ENCODE results near the gene MXI1.

The MXI1 gene

GRCh38 chr10:110221721-110222261 is 14.4 kb downstream of the MXI1 start:
- no peaks in the 10 kb centered on the region for H3K9me3 ChIP-seq (ENCODE audit: severe bottlenecking)
- ATAC-seq (ENCODE audit: low read depth) = peak; percentile 83
- no peaks in the 10 kb centered on the region for H3K36me3 ChIP-seq (ENCODE audit: low read depth)
- TF ChIP-seq, protein P1, sequence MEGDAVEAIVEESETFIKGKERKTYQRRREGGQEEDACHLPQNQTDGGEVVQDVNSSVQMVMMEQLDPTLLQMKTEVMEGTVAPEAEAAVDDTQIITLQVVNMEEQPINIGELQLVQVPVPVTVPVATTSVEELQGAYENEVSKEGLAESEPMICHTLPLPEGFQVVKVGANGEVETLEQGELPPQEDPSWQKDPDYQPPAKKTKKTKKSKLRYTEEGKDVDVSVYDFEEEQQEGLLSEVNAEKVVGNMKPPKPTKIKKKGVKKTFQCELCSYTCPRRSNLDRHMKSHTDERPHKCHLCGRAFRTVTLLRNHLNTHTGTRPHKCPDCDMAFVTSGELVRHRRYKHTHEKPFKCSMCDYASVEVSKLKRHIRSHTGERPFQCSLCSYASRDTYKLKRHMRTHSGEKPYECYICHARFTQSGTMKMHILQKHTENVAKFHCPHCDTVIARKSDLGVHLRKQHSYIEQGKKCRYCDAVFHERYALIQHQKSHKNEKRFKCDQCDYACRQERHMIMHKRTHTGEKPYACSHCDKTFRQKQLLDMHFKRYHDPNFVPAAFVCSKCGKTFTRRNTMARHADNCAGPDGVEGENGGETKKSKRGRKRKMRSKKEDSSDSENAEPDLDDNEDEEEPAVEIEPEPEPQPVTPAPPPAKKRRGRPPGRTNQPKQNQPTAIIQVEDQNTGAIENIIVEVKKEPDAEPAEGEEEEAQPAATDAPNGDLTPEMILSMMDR (IDR thresholded peaks at IDR 0.05; ENCODE audit: poor library complexity, severe bottlenecking) = peak; percentile 46
- peak; percentile 70 for DNase-seq (ENCODE audit: low spot score)
- H3K4me1 ChIP-seq (ENCODE audit: insufficient read depth, poor library complexity, severe bottlenecking) = peaks cover 14% of the 10 kb centered on the region
- no peak overlapping the region for H3K27ac ChIP-seq (ENCODE audit: poor library complexity, severe bottlenecking)
- H3K27me3 ChIP-seq (ENCODE audit: insufficient read depth, poor library complexity, severe bottlenecking) = no peaks in the 10 kb centered on the region
- peak overlapping the region; percentile 5 for H3K4me3 ChIP-seq (ENCODE audit: severe bottlenecking)

- Histone ChIP-seq H3K27ac (ENCODE audit: poor library complexity, severe bottlenecking) (no peak overlapping the region), H3K27me3 (ENCODE audit: insufficient read depth, poor library complexity, severe bottlenecking) (no peaks in the 10 kb centered on the region), H3K4me1 (ENCODE audit: insufficient read depth, poor library complexity, severe bottlenecking) (peaks cover 5% of the 10 kb centered on the region), H3K4me3 (ENCODE audit: severe bottlenecking) (no peak overlapping the region), H3K36me3 (ENCODE audit: low read depth) (no peaks in the 10 kb centered on the region), H3K9me3 (ENCODE audit: severe bottlenecking) (no peaks in the 10 kb centered on the region)
- TF ChIP-seq, protein P1 (IDR thresholded peaks at IDR 0.05; ENCODE audit: poor library complexity, severe bottlenecking) = no peak
- no peak for DNase-seq (ENCODE audit: low spot score)
- ATAC-seq (ENCODE audit: low read depth) = no peak
These were observed 15.4 kb downstream of the MXI1 start for GRCh38 chr10:110222641-110223297.

- Histone ChIP-seq H3K9me3 (ENCODE audit: severe bottlenecking) (no peaks in the 10 kb centered on the region), H3K4me1 (ENCODE audit: insufficient read depth, poor library complexity, severe bottlenecking) (peaks cover 5% of the 10 kb centered on the region), H3K27me3 (ENCODE audit: insufficient read depth, poor library complexity, severe bottlenecking) (no peaks in the 10 kb centered on the region), H3K4me3 (ENCODE audit: severe bottlenecking) (no peak overlapping the region), H3K36me3 (ENCODE audit: low read depth) (no peaks in the 10 kb centered on the region), H3K27ac (ENCODE audit: poor library complexity, severe bottlenecking) (no peak overlapping the region)
- DNase-seq (ENCODE audit: low spot score) = no peak
- TF ChIP-seq, protein P1 (IDR thresholded peaks at IDR 0.05; ENCODE audit: poor library complexity, severe bottlenecking) = no peak
- ATAC-seq (ENCODE audit: low read depth) = no peak
These were observed 16.0 kb downstream of the MXI1 start for GRCh38 chr10:110223298-110223925.

- H3K4me3 ChIP-seq (ENCODE audit: severe bottlenecking) = peak overlapping the region; percentile 99
- H3K27me3 ChIP-seq (ENCODE audit: insufficient read depth, poor library complexity, severe bottlenecking) = no peaks in the 10 kb centered on the region
- ATAC-seq (ENCODE audit: low read depth) (no peak), DNase-seq (ENCODE audit: low spot score) (no peak)
- peaks cover 5% of the 10 kb centered on the region for H3K4me1 ChIP-seq (ENCODE audit: insufficient read depth, poor library complexity, severe bottlenecking)
- TF ChIP-seq, protein P1 (IDR thresholded peaks at IDR 0.05; ENCODE audit: poor library complexity, severe bottlenecking) = no peak
- no peaks in the 10 kb centered on the region; the same call in 1 of the 2 replicates for H3K36me3 ChIP-seq (ENCODE audit: low read depth)
- no peak overlapping the region for H3K27ac ChIP-seq (ENCODE audit: poor library complexity, severe bottlenecking)
- no peaks in the 10 kb centered on the region for H3K9me3 ChIP-seq (ENCODE audit: severe bottlenecking)
These were observed 17.6 kb downstream of the MXI1 start for GRCh38 chr10:110224992-110225391.

DNA sequence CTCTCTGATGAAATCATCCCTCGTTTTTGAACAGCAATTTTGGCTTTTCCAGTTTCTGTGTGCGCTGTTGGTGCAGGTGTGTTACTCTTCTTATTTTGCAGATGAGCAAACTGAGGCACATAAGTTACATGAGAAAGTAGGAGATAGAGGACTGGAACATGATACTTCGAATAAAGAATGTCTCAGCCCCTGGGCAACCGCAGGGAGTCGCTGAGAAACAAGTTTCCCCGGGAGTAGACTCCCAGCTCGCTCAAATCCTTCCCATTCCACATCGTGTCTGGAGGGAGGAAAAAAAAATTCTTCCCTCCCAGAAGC is 18.0 kb downstream of the MXI1 start:
- ATAC-seq (ENCODE audit: low read depth) = no peak

More for the DNA sequence above, 18.0 kb downstream of the MXI1 start:
- Histone ChIP-seq H3K4me1 (ENCODE audit: insufficient read depth, poor library complexity, severe bottlenecking) (peaks cover 5% of the 10 kb centered on the region), H3K27ac (ENCODE audit: poor library complexity, severe bottlenecking) (peak overlapping the region; percentile 55), H3K36me3 (ENCODE audit: low read depth) (no peaks in the 10 kb centered on the region; the same call in 1 of the 2 replicates), H3K4me3 (ENCODE audit: severe bottlenecking) (peak overlapping the region; percentile 99), H3K9me3 (ENCODE audit: severe bottlenecking) (no peaks in the 10 kb centered on the region), H3K27me3 (ENCODE audit: insufficient read depth, poor library complexity, severe bottlenecking) (no peaks in the 10 kb centered on the region)
- no peak for DNase-seq (ENCODE audit: low spot score)
- TF ChIP-seq, protein P1 (IDR thresholded peaks at IDR 0.05; ENCODE audit: poor library complexity, severe bottlenecking) = no peak

Measured in RWPE2 (cell line).